ENCODE data around the gene ENTPD7.

- TF ChIP-seq, protein P1, sequence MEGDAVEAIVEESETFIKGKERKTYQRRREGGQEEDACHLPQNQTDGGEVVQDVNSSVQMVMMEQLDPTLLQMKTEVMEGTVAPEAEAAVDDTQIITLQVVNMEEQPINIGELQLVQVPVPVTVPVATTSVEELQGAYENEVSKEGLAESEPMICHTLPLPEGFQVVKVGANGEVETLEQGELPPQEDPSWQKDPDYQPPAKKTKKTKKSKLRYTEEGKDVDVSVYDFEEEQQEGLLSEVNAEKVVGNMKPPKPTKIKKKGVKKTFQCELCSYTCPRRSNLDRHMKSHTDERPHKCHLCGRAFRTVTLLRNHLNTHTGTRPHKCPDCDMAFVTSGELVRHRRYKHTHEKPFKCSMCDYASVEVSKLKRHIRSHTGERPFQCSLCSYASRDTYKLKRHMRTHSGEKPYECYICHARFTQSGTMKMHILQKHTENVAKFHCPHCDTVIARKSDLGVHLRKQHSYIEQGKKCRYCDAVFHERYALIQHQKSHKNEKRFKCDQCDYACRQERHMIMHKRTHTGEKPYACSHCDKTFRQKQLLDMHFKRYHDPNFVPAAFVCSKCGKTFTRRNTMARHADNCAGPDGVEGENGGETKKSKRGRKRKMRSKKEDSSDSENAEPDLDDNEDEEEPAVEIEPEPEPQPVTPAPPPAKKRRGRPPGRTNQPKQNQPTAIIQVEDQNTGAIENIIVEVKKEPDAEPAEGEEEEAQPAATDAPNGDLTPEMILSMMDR (IDR thresholded peaks at IDR 0.05): no peak
- TF ChIP-seq POLR2AphosphoS5 (IDR thresholded peaks at IDR 0.05) (no peak), EP300 (IDR thresholded peaks at IDR 0.05) (no peak)
These were observed 55.1 kb downstream of the ENTPD7 start for GRCh38 chr10:99714446-99714845.

Measured in esophagus muscularis mucosa (tissue), 4 donors.